ENCODE data around the gene PEX19.

PEX19 gene

DNA sequence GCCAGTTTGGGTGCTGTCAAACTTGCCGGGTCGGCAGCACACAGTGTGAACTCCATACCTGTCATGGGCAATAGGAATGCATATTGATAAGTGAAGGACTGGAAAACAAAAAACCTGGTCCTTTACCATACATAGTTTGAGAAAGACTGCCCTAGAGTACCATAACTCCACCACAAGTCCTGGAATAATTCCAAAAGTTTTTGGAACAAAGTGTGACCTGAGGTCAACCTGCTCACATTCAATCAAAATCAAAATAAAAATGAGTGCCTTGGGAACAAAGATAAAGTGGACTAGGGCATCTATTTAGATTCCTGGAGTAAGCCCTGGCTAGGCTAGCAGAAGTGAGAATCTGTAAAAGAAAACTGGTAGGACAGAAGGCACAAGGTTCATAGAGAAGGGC, 7.6 kb downstream of the PEX19 start:
- DNase-seq = no peak

DNA sequence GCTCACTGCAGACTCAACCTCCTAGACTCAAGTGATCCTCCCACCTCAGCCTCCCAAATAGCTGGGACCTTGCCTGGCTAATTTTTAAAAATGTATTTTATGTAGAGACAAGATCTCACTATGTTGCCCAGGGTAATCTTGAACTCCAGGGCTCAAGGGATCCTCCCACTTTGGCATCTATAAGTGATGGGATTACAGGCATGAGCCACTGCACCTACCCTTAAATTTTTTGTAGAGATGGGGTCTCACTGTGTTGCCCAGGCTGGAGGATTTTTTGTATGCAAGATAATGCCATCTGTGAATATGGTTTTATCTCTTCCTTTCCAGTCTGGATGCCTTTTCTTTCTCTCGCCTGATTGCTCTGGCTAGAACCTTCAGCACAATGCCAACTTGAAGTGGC, 13.9 kb downstream of the PEX19 start:
- DNase-seq = no peak

DNA sequence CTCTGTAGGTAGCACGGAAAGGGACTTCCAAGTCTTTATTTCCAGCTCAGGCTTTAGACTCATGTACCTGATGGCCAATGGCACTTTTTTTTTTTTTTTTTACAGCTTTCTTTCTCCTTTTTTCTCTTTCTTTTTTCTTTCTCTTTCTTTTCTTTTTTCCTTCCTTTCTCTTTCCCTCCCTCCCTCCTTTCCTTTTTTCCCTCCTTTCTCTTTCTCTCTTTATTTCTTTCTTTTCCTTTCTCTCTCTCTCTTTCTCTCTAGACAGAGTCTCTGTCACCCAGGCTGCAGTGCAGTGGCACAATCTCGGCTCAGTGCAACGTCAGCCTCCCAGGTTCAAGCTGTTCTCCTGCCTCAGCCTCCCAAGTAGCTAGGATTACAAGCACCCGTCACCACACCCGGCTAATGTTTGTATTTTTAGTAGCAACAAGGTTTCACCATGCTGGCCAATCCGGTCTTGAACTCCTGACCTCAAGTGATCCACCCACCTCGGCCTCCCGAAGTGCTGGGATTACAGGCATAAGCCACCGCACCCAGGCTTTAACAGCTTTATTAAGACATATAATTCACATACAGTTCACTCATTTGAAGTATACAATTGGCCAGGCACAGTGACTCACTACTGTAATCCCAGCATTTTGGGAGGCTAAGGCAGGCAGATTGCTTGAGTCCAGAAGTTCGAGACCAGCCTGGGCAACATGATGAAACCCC, 17.5 kb downstream of the PEX19 start:
- no peak for DNase-seq

- no peak for DNase-seq
Measured at GRCh38 chr1:160264795-160265307, 20.1 kb downstream of the PEX19 start.

GRCh38 chr1:160261893-160262794, 22.8 kb downstream of the PEX19 start, which contains the start of gene DCAF8:
TSS of gene DCAF8 (minus strand) at chr1:160262549. CDS start at chr1:160244008, 18,541 bp downstream.
- peak; percentile 99 for DNase-seq

DNA sequence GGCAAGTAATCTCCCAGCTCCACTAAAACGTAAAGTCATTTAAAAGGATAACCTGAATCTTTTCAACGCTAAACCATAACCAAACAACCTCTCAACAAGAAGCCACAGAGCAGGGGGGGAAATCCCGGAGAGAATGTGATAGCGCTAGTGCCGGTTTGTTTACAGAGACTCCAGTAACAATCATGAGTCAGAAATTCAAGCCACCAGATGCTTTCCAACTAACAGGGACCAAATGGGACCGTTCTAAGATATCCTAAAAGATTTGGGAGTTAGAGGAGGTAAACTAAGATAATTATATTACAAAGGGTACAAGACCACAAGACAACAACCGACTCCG, 23.4 kb downstream of the PEX19 start:
- peak; percentile 44 for DNase-seq

DNA sequence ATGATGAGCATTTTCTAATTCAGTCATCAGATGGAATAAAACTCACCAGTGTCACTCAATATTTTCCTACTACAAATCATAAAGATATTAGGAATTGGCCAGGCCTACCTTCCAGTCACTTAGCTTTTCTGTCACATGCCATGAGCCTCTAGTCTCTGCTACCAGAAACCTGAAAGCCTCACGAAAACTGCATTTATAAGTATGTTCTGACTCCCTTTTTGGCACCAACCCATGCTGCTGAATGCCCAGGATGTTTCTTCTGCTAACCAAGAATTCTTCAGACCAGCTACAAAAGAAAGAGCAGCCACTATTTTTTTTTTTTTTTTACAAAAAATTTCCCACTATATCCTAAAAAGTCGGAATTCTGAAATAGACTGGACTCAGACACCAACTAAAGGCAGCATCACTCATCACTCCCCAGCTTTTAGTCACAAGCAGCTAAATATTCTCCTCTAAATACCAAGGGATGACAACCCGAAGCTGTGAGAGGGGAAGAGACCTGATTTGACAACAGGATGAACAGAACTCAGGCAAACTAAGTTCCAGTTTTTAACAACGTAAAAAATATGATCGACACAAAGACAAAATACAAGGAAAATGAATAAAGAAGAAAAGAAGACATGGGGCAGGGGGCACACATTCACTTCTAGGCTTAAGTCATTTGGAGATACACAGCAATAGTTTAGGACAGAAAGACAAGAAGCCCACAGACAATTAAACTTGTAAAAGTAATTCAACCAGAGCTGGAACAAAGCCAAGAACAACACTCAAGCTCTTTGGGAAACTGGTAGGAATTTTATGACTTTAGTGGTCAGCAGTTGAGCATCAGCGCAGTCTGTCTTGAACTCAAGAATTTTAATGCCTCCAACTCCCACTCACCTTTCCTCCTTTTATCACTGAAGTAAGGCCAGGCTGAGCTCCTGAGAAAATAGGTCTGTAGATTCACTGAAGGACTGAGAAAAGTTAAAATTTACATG, 24.2 kb downstream of the PEX19 start:
- DNase-seq = no peak

- no peak for DNase-seq
Measured at GRCh38 chr1:160258177-160258798, 26.6 kb downstream of the PEX19 start.

DNA sequence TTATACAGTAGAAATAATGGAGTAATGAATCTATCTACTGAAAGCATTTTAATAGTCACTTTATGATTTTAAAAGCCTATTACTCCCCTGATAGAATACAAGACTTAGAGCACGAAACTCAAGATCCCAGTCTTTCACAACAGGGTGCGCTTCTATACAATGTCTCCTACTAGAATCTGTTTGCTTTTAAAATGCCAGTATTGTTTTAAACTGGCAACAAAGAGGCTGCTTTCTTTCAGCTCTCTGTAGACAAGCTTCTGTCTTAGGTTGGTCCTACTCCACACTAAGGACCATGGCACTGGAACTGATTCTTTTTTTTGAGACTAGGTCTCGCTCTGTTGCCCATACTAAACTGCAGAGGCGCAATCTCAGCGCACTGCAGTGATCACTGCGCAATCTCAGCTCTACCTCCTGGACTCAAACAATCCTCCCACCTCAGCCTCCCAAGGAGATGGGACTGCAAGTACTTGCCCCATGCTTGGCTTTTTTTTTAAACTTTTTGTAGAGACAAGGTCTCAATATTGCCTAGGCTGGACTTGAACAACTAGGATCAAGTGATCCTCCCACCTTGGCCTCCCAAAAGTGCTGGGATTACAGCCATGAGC, 27.4 kb downstream of the PEX19 start:
- DNase-seq = no peak

- DNase-seq = no peak
Measured at GRCh38 chr1:160256396-160257046, 28.4 kb downstream of the PEX19 start.

GRCh38 chr1:160255781-160256300, 29.1 kb downstream of the PEX19 start:
- no peak for DNase-seq

DNA sequence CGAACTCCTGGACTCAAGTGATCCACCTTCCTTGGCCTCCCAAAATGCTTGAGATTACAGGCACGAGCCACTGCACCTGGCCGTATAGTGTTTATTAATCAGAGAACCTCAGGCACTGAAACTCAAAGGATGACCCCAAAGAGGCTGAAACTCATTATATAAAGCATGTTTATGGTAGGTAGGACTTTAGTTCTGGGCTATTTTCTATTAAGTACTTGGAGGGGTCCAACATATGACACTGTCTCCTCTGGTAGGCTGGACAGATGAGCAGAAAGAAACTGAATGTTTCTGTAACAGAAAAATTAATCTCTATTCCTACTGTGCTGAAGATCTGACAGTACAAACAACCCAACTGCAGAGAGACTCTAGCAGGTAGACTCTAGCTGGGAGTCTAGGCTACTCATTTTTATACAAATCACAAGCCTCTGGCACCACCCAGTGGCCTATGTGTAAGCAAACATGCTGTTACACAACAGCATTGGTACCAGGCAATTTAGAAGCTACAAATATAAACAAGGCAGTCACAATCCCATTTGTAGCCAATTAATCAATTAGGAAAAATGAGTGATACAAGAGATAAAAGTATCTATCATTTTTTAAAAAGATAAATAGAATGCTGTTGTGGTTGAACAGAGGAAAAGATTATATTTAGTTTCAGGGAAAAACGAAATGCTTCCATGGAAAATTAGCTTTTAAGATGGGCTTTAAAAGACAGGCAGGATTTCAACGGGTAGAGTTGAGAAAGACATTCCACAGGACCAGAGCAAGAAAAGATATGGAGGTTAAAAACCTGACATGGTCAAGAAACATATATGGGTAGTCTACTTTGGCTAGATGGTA, 33.0 kb downstream of the PEX19 start:
- DNase-seq = peak; percentile 77

- DNase-seq = no peak
Measured at GRCh38 chr1:160251011-160251410, 33.9 kb downstream of the PEX19 start.

DNA sequence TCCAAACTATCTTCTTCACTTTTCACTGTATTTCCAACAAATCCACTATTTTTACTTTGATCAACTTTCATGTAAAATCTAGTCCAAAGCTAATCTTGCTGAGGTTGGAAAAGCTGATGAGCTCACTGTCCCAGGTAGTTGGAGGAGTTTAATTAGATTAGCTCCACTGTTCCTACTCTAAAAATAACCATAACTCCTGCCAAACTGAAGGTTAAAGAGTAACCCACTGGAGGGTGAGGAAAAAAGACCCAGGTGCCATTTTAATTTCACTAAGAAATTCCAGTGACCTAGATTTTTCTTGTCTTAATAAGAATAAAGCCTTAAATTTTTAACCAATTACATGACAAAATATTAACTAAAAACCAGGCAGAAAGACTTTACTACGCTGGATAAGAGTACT, 37.9 kb downstream of the PEX19 start:
- no peak for DNase-seq

GRCh38 chr1:160245434-160245833, 39.5 kb downstream of the PEX19 start:
- DNase-seq = no peak

GRCh38 chr1:160244209-160244608, 40.7 kb downstream of the PEX19 start:
- DNase-seq = no peak

- no peak for DNase-seq
Measured at GRCh38 chr1:160243767-160244166, 41.2 kb downstream of the PEX19 start.

DNA sequence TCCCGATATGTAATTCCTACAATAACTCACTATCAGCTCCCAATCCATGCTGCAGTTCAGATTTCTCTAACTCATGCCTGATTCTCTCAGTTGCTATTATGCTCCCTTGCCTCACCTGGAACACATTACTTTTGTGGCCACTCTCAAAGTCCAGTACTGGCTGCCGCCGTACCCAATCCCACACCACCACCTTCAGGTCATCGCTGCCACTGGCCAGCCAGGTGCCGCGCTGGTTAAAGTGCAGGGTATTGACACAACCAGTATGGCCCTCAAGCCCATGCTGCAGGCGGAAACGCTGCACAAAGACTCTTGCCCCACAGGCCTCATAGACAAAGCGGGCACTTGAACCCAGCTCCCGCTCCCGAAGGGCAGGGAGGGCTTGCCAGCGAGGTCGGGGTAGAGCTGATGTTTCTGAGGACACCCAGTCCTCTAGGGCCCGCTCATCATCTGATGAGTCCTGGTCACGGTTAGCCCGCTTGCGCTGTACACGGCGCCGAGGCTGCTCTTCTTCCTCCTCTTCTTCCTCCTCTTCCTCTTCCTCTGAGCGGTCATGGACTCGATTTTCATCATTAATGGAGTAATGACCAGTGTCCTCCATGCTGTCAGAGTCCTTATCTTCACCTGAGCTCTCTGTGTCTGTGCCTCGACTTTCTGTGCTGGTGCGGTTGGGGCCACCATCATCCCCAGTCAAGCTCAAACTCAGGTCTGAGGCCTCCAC, 45.2 kb downstream of the PEX19 start:
- no peak for DNase-seq

GRCh38 chr1:160238408-160238807, 46.5 kb downstream of the PEX19 start:
- no peak for DNase-seq

Measured in femur (tissue), 1 donor.